GM10847 (cell line): ENCODE data around the gene RAD51D.

Experiments used
- POLR2A ChIP-seq: IDR thresholded peaks from 2 replicates; pipeline ENCODE4 v1.6.1; 2011; ENCODE audit not compliant: insufficient read length; ENCODE audit errors: extremely low read depth

The RAD51D gene

DNA sequence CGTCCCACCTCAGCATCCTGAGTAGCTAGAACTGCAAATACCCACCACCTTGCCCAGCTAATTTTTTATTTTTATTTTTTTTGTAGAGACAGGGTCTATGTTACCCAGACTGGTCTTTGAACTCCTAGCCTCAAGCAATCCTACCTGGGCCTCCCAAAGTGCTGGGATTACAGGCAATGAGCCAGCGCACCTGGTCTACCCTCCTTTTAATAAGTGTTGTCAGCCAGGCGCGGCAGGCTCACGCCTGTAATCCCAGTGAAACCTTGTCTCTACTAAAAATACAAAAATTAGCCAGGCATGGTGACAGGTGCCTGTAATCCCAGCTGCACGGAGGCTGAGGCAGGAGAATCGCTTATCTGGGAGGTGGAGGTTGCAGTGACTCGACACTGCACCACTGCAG lies 75.5 kb downstream of the RAD51D start:
- TF ChIP-seq POLR2A: no peak
